Endothelial cell of umbilical vein (primary cell): ENCODE measurements around the gene PTPRD. TPM values are rescaled to one million over a fixed set of nuclear protein-coding genes. Genes with fewer than 3 reads are reported as not detected.

ENCODE experiments used
- BruUV-seq: library from RNA; stranded (reverse); fragments of 400-500 nt; replicated peaks from 2 replicates; lab custom pipeline; 2021; lab: Mats Ljungman, UMichigan
- CTCF ChIA-PET: fragments of 300-600, 350-600 bp; sonication (Branson Sonifier 250); formaldehyde crosslinking; loops from one replicate; lab custom pipeline; 2021; ENCODE audit warnings: antibody characterized with exemption, inconsistent platforms; lab: Charles Lee
- POLR2A ChIA-PET: fragments of 300-600, 350-600 bp; sonication (Branson Sonifier 250); formaldehyde crosslinking; loops from one replicate; lab custom pipeline; 2021; ENCODE audit warnings: antibody characterized with exemption, inconsistent platforms; lab: Charles Lee
- DNase-seq: peaks from one replicate; pipeline ENCODE4 v3.0.0-alpha.2; 2011; ENCODE audit warnings: low read depth, low spot score
- FAIRE-seq: peaks from 2 replicates; lab custom pipeline; 2011; peaks lifted over from hg19 to GRCh38; lab: Jason Lieb, UNC
- H2AFZ ChIP-seq: 2 replicates; pipeline ENCODE4 v1.6.0; 2012; ENCODE audit warnings: low read depth, low read length, control low read depth, inconsistent platforms
- H3K27ac ChIP-seq: 2 replicates; pipeline ENCODE4 v1.5.1; 2011; ENCODE audit warnings: low read depth, mild to moderate bottlenecking, control low read depth, low read length, moderate library complexity; ENCODE audit not compliant: insufficient read depth
- H3K27me3 ChIP-seq, 2 experiments: 2 replicates each; pipeline versions ENCODE4 v1.6.0 to v1.6.1; 2011; ENCODE audit warnings: low read length in 2 of 2, mixed read lengths in 1 of 2; ENCODE audit not compliant: control insufficient read depth in 2 of 2, insufficient read depth in 2 of 2
- H3K36me3 ChIP-seq, 2 experiments: 2 replicates in 1 of 2; 3 replicates in 1 of 2; pipeline ENCODE4 v1.5.1; 2011; ENCODE audit warnings: low read length in 2 of 2, mild to moderate bottlenecking in 1 of 2, moderate library complexity in 1 of 2; ENCODE audit not compliant: control insufficient read depth in 2 of 2, insufficient read depth in 2 of 2; ENCODE audit errors: extremely low read depth in 1 of 2
- H3K4me1 ChIP-seq: 3 replicates; pipeline ENCODE4 v1.5.1; 2011; ENCODE audit warnings: mild to moderate bottlenecking, low read length; ENCODE audit not compliant: control insufficient read depth, insufficient read depth; ENCODE audit errors: extremely low read depth
- H3K4me2 ChIP-seq: 2 replicates; pipeline ENCODE4 v1.6.1; 2011; ENCODE audit warnings: low read length, control low read depth, mixed read lengths; ENCODE audit not compliant: insufficient read depth
- H3K4me3 ChIP-seq, 3 experiments: fragments of 200-600 bp in 1 of 3; sonication (generic), shearing (Covaris generic) in 1 of 3; replicated peaks in 1 of 3; 2 replicates each; pipeline ENCODE4 v1.5.1; 2011 to 2016; ENCODE audit warnings: control low read depth in 3 of 3, low read length in 3 of 3, mild to moderate bottlenecking in 2 of 3, inconsistent platforms in 1 of 3, low read depth in 1 of 3, moderate library complexity in 1 of 3; ENCODE audit not compliant: insufficient read depth in 1 of 3
- H3K79me2 ChIP-seq: 2 replicates; pipeline ENCODE4 v1.6.0; 2012; ENCODE audit warnings: low read length, inconsistent platforms; ENCODE audit not compliant: control insufficient read depth, insufficient read depth
- H3K9ac ChIP-seq: replicated peaks from 2 replicates; pipeline ENCODE3; 2011; ENCODE audit warnings: low read length, control low read depth; ENCODE audit not compliant: insufficient read depth; ENCODE audit errors: extremely low read depth
- H3K9me1 ChIP-seq: replicated peaks from 3 replicates; pipeline ENCODE4 v1.6.0; 2011; ENCODE audit warnings: mild to moderate bottlenecking, low read length; ENCODE audit not compliant: control insufficient read depth, insufficient read depth; ENCODE audit errors: extremely low read depth
- H3K9me3 ChIP-seq: replicated peaks from 2 replicates; pipeline ENCODE4 v1.5.1; 2012; ENCODE audit warnings: low read length, inconsistent platforms; ENCODE audit not compliant: control insufficient read depth, insufficient read depth
- H4K20me1 ChIP-seq: replicated peaks from 2 replicates; pipeline ENCODE3; 2011; ENCODE audit warnings: mild to moderate bottlenecking, low read length; ENCODE audit not compliant: control insufficient read depth, insufficient read depth; ENCODE audit errors: extremely low read depth
- CTCF ChIP-seq, 2 donors: IDR thresholded peaks; 1 replicate in 1 of 2; 2 replicates in 1 of 2; pipeline ENCODE4 v1.5.1; 2011; ENCODE audit warnings: low read length in 2 of 2, mild to moderate bottlenecking in 2 of 2, moderate library complexity in 2 of 2, control low read depth in 1 of 2, inconsistent platforms in 1 of 2, low read depth in 1 of 2; ENCODE audit not compliant: insufficient read depth in 1 of 2; ENCODE audit errors: extremely low read depth in 1 of 2
- EZH2 ChIP-seq: IDR thresholded peaks from 2 replicates; pipeline ENCODE4 v1.6.1; 2012; ENCODE audit warnings: borderline replicate concordance, low read depth, mild to moderate bottlenecking, moderate library complexity, low read length, inconsistent platforms; ENCODE audit not compliant: severe bottlenecking
- FOS ChIP-seq: IDR thresholded peaks from 2 replicates; pipeline ENCODE4 v1.6.1; 2011; ENCODE audit warnings: mild to moderate bottlenecking, low read length, moderate library complexity, borderline replicate concordance; ENCODE audit not compliant: insufficient read depth
- GATA2 ChIP-seq: IDR thresholded peaks from 2 replicates; pipeline ENCODE4 v1.7.0; 2011; ENCODE audit warnings: low read depth, mild to moderate bottlenecking, moderate library complexity, mixed read lengths, low read length; ENCODE audit not compliant: insufficient read length, insufficient read depth
- JUN ChIP-seq: IDR thresholded peaks from 2 replicates; pipeline ENCODE4 v1.6.1; 2011; ENCODE audit warnings: borderline replicate concordance, low read depth; ENCODE audit not compliant: insufficient read length, insufficient read depth
- MAX ChIP-seq: IDR thresholded peaks from 2 replicates; pipeline ENCODE4 v1.6.1; 2011; ENCODE audit not compliant: insufficient read depth, insufficient read length
- MYC ChIP-seq: IDR thresholded peaks from one replicate; pipeline ENCODE4 v1.6.1; 2011; ENCODE audit warnings: mild to moderate bottlenecking, low read depth, low read length
- POLR2A ChIP-seq: IDR thresholded peaks from 2 replicates; pipeline ENCODE4 v1.6.1; 2012; ENCODE audit warnings: low read depth, mild to moderate bottlenecking, control low read depth, low read length
- POLR2AphosphoS5 ChIP-seq: IDR thresholded peaks from 2 replicates; pipeline ENCODE4 v1.6.1; 2012; ENCODE audit warnings: low read depth, mild to moderate bottlenecking, control low read depth, low read length, moderate library complexity; ENCODE audit not compliant: insufficient read depth
- dilution Hi-C: fragments of 300-500 bp; cut with MboI; formaldehyde crosslinking; loops from one replicate; pipeline ENCODE4 v1.15.0; 2019; ENCODE audit warnings: low sequenced_read_pairs; ENCODE audit not compliant: extremely low pct_ligation_motif_present
- intact Hi-C: fragments of 100-400 bp; cut with micrococcal nuclease; formaldehyde crosslinking; loops from one replicate; pipeline ENCODE4 v1.10.0; 2022
- polyA plus RNA-seq, 4 experiments: library from polyadenylated mRNA; depleted of rRNA in 3 of 4; stranded (reverse) in 3 of 4; unstranded in 1 of 4; fragments of >200 nt; gene quantifications; 2 replicates each; pipeline versions ENCODE4 v1.2.1 to v1.2.3, GENCODE V29; 2011 to 2012; ENCODE audit warnings: missing spikeins in 1 of 4
- total RNA-seq: library from RNA; stranded (reverse); gene quantifications from 2 replicates; pipeline ENCODE4 v1.2.3, GENCODE V29; 2021

Gene PTPRD
- total and polyA plus RNA-seq, 2 donors (not counting 3 experiments of a cell fraction or from before 2014, with no cell fraction given), result 5.5 to 5.7 TPM

- CTCF ChIA-PET, result no interaction called here
- H3K27ac ChIP-seq, result no peak overlapping the region
- no peaks in the 10 kb centered on the region for H4K20me1 ChIP-seq
- no peak overlapping the region for H3K9ac ChIP-seq
- no peaks in the 10 kb centered on the region for H3K27me3 ChIP-seq
- dilution Hi-C loops, result no loop called here
- no peaks in the 10 kb centered on the region for H3K9me1 ChIP-seq
- BruUV-seq, result no TSS peak
- POLR2A ChIA-PET, result no interaction called here
- H3K4me1 ChIP-seq, result no peaks in the 10 kb centered on the region
- FAIRE-seq (no peak), DNase-seq (no peak)
- H3K36me3 ChIP-seq, result no peaks in the 10 kb centered on the region
- H3K79me2 ChIP-seq, result no peaks in the 10 kb centered on the region
- H3K9me3 ChIP-seq, result no peaks in the 10 kb centered on the region
- TF ChIP-seq JUN (no peak), FOS (no peak), MYC (no peak), CTCF (IDR thresholded peaks at IDR 0.05; ENCODE audit: extremely low read depth in 1 of 2, insufficient read depth in 1 of 2, low read depth in 1 of 2, low read length in 2 of 2) (no peak), EZH2 (no peak), MAX (no peak), POLR2A (no peak), POLR2AphosphoS5 (no peak), GATA2 (no peak)
- H3K4me2 ChIP-seq, result no peak overlapping the region
- H2AFZ ChIP-seq, result no peak overlapping the region
- H3K4me3 ChIP-seq, result no peak overlapping the region
- intact Hi-C loops, result no loop called here
Observed at GRCh38 chr9:8781458-8781857, 1831.3 kb downstream of the PTPRD start.
